ENCODE measurements around the gene SPTBN5. TPM values are rescaled to one million over a fixed set of nuclear protein-coding genes. Genes with fewer than 3 reads are reported as not detected.

The SPTBN5 gene
- total RNA-seq, 1 donor from 2014 or later, result 2.1 TPM

GRCh38 chr15:41825572-41826535 lies 68.0 kb downstream of the SPTBN5 start:
- Histone ChIP-seq H3K27ac (no peak overlapping the region), H3K4me3 (no peak overlapping the region), H3K4me1 (peaks cover 22% of the 10 kb centered on the region), H3K36me3 (peaks cover 48% of the 10 kb centered on the region), H3K27me3 (ENCODE audit: low read depth) (no peaks in the 10 kb centered on the region), H3K9me3 (no peaks in the 10 kb centered on the region)
- ATAC-seq (no peak), DNase-seq (peak; percentile 32)
- TF ChIP-seq, protein P1, sequence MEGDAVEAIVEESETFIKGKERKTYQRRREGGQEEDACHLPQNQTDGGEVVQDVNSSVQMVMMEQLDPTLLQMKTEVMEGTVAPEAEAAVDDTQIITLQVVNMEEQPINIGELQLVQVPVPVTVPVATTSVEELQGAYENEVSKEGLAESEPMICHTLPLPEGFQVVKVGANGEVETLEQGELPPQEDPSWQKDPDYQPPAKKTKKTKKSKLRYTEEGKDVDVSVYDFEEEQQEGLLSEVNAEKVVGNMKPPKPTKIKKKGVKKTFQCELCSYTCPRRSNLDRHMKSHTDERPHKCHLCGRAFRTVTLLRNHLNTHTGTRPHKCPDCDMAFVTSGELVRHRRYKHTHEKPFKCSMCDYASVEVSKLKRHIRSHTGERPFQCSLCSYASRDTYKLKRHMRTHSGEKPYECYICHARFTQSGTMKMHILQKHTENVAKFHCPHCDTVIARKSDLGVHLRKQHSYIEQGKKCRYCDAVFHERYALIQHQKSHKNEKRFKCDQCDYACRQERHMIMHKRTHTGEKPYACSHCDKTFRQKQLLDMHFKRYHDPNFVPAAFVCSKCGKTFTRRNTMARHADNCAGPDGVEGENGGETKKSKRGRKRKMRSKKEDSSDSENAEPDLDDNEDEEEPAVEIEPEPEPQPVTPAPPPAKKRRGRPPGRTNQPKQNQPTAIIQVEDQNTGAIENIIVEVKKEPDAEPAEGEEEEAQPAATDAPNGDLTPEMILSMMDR (IDR thresholded peaks at IDR 0.05), result no peak
- intact Hi-C loops (cut with DNase I), result no loop called here

GRCh38 chr15:41825145-41825544 lies 68.7 kb downstream of the SPTBN5 start:
- TF ChIP-seq, protein P1 (IDR thresholded peaks at IDR 0.05), result no peak
- ATAC-seq, result no peak
- Histone ChIP-seq H3K4me1 (peaks cover 18% of the 10 kb centered on the region), H3K27me3 (ENCODE audit: low read depth) (no peaks in the 10 kb centered on the region), H3K36me3 (peaks cover 55% of the 10 kb centered on the region), H3K9me3 (no peaks in the 10 kb centered on the region), H3K4me3 (no peak overlapping the region), H3K27ac (no peak overlapping the region)
- peak; percentile 39 for DNase-seq
- intact Hi-C loops (cut with DNase I), result no loop called here

DNA sequence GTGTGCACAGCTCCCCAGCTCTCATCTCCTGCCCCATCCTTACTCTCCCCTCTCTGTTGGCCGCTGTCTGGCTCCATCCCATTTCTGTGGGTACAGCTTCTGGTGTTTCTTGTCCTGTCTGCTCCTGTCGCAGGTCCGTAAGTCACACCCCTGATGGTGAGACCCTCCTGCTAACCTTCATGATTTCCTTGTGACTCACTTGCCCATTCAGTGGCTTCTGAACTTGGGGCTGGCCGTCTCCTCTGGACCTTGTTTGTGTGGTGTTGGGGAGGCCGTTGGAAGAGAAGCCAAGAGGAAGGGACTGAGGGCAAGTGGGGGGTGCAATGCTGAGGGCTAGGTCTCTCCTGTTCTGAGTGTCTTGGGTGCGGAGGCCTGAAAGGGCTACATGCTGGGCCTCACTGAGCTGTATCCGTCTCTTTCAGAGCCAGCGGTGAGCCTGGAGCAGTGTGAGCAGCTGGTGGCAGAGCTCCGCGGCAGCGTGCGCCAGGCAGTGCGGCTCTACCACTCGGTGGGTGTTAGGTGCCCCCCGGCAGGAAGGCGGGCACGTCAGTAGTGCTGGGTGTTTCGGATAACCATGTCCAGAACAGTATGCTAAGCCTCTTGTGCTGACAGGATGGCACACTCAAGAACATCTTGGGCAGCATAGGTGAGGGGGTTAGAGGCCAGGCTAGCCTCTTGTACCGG lies 69.6 kb downstream of the SPTBN5 start:
- Histone ChIP-seq H3K4me1 (peaks cover 13% of the 10 kb centered on the region), H3K9me3 (no peaks in the 10 kb centered on the region), H3K27ac (no peak overlapping the region), H3K36me3 (peaks cover 64% of the 10 kb centered on the region), H3K4me3 (no peak overlapping the region), H3K27me3 (ENCODE audit: low read depth) (no peaks in the 10 kb centered on the region)
- ATAC-seq (no peak), DNase-seq (peak; percentile 44)
- TF ChIP-seq, protein P1 (IDR thresholded peaks at IDR 0.05), result no peak
- intact Hi-C loops (cut with DNase I), result no loop called here

DNA sequence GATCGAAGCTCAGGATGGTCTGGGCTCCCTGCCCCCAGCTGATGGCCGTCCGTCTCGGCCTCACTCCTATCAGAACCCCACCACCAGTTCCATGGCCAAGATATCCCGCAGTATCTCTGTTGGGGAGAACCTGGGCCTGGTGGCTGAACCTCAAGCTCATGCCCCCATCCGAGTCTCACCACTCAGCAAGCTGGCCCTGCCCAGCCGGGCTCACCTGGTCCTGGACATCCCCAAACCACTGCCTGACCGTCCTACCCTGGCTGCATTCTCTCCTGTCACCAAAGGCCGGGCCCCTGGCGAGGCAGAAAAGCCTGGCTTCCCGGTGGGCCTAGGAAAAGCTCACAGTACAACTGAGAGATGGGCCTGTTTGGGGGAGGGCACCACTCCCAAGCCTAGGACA lies 70.4 kb downstream of the SPTBN5 start:
- Histone ChIP-seq H3K9me3 (no peaks in the 10 kb centered on the region), H3K27ac (no peak overlapping the region), H3K27me3 (ENCODE audit: low read depth) (no peaks in the 10 kb centered on the region), H3K36me3 (peaks cover 71% of the 10 kb centered on the region), H3K4me1 (peaks cover 6% of the 10 kb centered on the region), H3K4me3 (no peak overlapping the region)
- intact Hi-C loops (cut with DNase I), result no loop called here
- TF ChIP-seq, protein P1 (IDR thresholded peaks at IDR 0.05), result no peak
- no peak for ATAC-seq
- peak; percentile 28 for DNase-seq

- DNase-seq (no peak), ATAC-seq (no peak)
- Histone ChIP-seq H3K36me3 (peaks cover 77% of the 10 kb centered on the region), H3K27me3 (ENCODE audit: low read depth) (no peaks in the 10 kb centered on the region), H3K27ac (no peak overlapping the region), H3K4me3 (no peak overlapping the region), H3K4me1 (peaks cover 6% of the 10 kb centered on the region), H3K9me3 (no peaks in the 10 kb centered on the region)
- TF ChIP-seq, protein P1 (IDR thresholded peaks at IDR 0.05), result no peak
- intact Hi-C loops (cut with DNase I), result no loop called here
Measured at GRCh38 chr15:41822957-41823356, 70.9 kb downstream of the SPTBN5 start.

All from lower lobe of right lung (tissue), 2 donors.